ENCODE measurements around the gene PLA2G12A. TPM values are rescaled to one million over a fixed set of nuclear protein-coding genes. Genes with fewer than 3 reads are reported as not detected.

PLA2G12A gene
- total and polyA plus RNA-seq, 2 donors: 22.7 to 26.6 TPM

- Histone ChIP-seq H3K36me3 (ENCODE audit: insufficient read depth) (no peaks in the 10 kb centered on the region), H3K27ac (ENCODE audit: low read depth) (no peak overlapping the region), H3K4me1 (ENCODE audit: insufficient read depth) (no peaks in the 10 kb centered on the region), H3K4me3 (ENCODE audit: low read depth, low read length) (no peak overlapping the region)
- 91% methylated on average over 1 of the region's 1 CpG for WGBS
- no peak for DNase-seq (ENCODE audit: extremely low spot score)
Measured at GRCh38 chr4:109708990-109709389, 20.9 kb downstream of the PLA2G12A start.

DNA sequence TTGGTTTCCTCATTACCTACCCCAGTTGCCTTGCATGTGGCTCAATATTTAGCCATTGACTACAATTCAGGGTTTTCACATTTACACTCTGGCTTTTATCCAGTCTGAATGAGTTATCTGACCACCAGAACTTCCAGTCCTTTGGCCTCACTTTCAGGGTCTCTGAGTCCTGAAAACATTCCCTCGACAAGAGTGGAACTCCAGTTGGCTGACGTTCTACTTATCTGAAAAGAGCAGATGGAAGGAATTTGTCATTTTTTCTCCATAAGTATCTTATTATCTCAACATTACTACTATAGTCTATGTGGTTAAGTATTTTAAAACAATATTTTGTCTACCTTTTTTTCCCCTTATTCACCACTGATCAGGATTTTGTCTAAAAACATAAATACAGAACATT lies 21.4 kb downstream of the PLA2G12A start:
- Histone ChIP-seq H3K36me3 (ENCODE audit: insufficient read depth) (no peaks in the 10 kb centered on the region), H3K4me3 (ENCODE audit: low read depth, low read length) (no peak overlapping the region), H3K4me1 (ENCODE audit: insufficient read depth) (no peaks in the 10 kb centered on the region), H3K27ac (ENCODE audit: low read depth) (no peak overlapping the region)
- WGBS: 48% methylated on average over 2 of the region's 2 CpGs
- no peak for DNase-seq (ENCODE audit: extremely low spot score)

DNA sequence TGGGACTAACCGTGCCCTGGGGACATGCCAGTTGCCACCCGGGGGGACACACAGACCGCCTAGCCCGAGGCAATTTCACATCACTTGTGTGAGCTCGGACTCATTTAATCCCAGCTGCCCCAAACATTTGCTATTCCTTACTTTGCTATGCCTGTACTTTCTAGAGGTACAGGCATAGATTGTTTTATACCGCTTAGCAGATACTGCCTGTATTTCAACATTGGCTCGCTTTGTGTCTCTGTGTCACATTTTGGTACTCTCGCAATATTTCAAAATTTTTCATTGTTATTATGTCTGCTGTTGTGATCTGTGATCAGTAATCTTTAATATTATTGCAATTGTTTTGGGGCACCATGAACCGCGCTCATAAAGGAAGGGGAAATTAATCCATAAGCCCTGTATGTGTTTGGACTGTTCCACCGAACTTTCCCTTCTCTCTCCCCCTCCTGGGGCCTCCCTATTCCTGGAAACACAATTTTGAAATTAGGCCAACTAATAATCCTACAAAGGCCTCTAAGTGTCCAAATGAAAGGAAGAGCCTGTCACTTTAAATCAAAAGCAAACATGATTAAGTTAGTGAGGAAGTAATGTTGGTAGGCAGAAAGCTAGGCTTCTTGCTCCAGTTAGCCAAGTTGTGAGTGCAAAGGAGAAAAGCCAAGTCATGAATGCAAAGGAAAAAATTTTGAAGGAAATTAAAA lies 26.1 kb downstream of the PLA2G12A start:
- no peaks in the 10 kb centered on the region for H3K36me3 ChIP-seq (ENCODE audit: insufficient read depth)
- WGBS: 13% methylated on average over 11 of the region's 11 CpGs
- H3K4me1 ChIP-seq (ENCODE audit: insufficient read depth): no peaks in the 10 kb centered on the region
- peak overlapping the region; percentile 88 for H3K27ac ChIP-seq (ENCODE audit: low read depth)
- peak overlapping the region; percentile 71 for H3K4me3 ChIP-seq (ENCODE audit: low read depth, low read length)
- peak; percentile 21 for DNase-seq (ENCODE audit: extremely low spot score)

- WGBS: under 1% methylated on average over 72 of the region's 72 CpGs
- Histone ChIP-seq H3K4me3 (ENCODE audit: low read depth, low read length) (peak within 1 kb of the TSS; percentile 71), H3K27ac (ENCODE audit: low read depth) (peak within 1 kb of the TSS; percentile 88), H3K4me1 (ENCODE audit: insufficient read depth) (no peaks in the 10 kb centered on the region), H3K36me3 (ENCODE audit: insufficient read depth) (no peaks in the 10 kb centered on the region)
- DNase-seq (ENCODE audit: extremely low spot score): peak; percentile 42
Measured at GRCh38 chr4:109702950-109703663, 26.8 kb downstream of the PLA2G12A start, which contains the start of gene CASP6. Gene CASP6 (minus strand): TSS chr4:109703445. CDS start chr4:109703395, 50 bp downstream.

GRCh38 chr4:109701566-109702410 lies 28.1 kb downstream of the PLA2G12A start:
- H3K27ac ChIP-seq (ENCODE audit: low read depth): no peak overlapping the region
- no peak for DNase-seq (ENCODE audit: extremely low spot score)
- 50% methylated on average over 21 of the region's 21 CpGs for WGBS

DNA sequence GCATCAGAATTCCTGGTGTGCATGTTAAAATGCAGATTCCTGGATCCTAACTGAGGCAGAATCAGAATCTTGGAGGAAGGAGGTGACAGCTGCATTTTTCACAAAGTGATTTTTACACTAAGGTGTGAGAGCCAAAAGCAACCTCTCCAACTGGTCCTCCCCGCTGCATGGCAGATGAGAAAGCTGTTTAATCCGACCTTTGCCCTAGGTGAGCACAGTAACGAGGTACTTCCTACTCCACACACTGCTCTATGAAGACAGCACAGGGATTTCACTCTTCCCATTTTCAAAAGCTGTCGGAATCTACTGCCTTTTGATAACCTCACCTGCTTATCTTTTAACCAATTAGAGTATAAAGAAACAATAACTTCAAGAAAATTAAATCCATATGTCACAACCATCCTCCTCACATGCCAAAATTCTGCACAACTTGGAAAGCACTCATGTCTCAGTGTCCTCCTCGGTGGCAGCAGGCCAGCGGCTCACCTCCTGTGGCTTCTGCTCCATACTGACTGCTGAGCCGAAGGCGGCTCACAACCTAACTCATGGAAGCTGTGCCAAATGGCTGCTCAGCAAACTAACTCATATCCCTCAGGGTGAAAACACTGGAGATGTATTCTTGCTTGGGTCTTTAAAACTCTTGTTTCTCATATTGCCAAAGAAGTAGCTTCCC lies 30.2 kb downstream of the PLA2G12A start:
- Histone ChIP-seq H3K36me3 (ENCODE audit: insufficient read depth) (no peaks in the 10 kb centered on the region), H3K4me3 (ENCODE audit: low read depth, low read length) (no peak overlapping the region), H3K27ac (ENCODE audit: low read depth) (no peak overlapping the region), H3K4me1 (ENCODE audit: insufficient read depth) (no peaks in the 10 kb centered on the region)
- no peak for DNase-seq (ENCODE audit: extremely low spot score)
- WGBS: 85% methylated on average over 8 of the region's 8 CpGs

More at GRCh38 chr4:109701566-109702410, 28.1 kb downstream of the PLA2G12A start:
- Histone ChIP-seq H3K4me1 (ENCODE audit: insufficient read depth) (no peaks in the 10 kb centered on the region), H3K4me3 (ENCODE audit: low read depth, low read length) (peak overlapping the region; percentile 71), H3K36me3 (ENCODE audit: insufficient read depth) (no peaks in the 10 kb centered on the region)

- no peak for DNase-seq (ENCODE audit: extremely low spot score)
- H3K27ac ChIP-seq (ENCODE audit: low read depth): no peak overlapping the region
- WGBS: 97% methylated on average over 1 of the region's 1 CpG
- H3K4me3 ChIP-seq (ENCODE audit: low read depth, low read length): no peak overlapping the region
- H3K4me1 ChIP-seq (ENCODE audit: insufficient read depth): no peaks in the 10 kb centered on the region
- peaks cover 3% of the 10 kb centered on the region for H3K36me3 ChIP-seq (ENCODE audit: insufficient read depth)
Measured at GRCh38 chr4:109698656-109699055, 31.2 kb downstream of the PLA2G12A start.

DNA sequence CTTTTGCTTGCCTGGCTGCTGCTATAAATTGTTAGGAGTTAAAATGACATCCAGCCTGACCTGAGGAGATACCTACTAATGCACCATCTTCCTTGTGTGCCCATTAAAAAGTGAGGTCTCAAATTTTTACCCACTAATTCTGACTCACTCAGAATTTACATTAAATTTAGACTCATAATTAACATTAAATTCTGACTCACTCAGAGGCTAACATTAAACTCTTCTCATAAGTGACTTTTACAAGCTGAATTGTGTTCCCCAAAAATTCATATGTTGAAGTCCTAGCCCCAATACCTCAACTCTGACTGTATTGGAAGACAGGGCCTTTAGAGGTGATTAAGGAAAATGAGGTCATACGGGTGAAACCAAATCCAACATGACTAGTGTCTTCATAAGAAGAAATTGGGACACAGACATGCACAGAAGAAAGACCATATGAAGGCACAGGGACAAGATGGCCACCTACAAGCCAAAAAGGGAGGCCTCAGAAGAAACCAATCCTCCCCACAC lies 38.4 kb downstream of the PLA2G12A start:
- DNase-seq (ENCODE audit: extremely low spot score): no peak
- WGBS: 89% methylated on average over 1 of the region's 1 CpG
- no peak overlapping the region for H3K27ac ChIP-seq (ENCODE audit: low read depth)

DNA sequence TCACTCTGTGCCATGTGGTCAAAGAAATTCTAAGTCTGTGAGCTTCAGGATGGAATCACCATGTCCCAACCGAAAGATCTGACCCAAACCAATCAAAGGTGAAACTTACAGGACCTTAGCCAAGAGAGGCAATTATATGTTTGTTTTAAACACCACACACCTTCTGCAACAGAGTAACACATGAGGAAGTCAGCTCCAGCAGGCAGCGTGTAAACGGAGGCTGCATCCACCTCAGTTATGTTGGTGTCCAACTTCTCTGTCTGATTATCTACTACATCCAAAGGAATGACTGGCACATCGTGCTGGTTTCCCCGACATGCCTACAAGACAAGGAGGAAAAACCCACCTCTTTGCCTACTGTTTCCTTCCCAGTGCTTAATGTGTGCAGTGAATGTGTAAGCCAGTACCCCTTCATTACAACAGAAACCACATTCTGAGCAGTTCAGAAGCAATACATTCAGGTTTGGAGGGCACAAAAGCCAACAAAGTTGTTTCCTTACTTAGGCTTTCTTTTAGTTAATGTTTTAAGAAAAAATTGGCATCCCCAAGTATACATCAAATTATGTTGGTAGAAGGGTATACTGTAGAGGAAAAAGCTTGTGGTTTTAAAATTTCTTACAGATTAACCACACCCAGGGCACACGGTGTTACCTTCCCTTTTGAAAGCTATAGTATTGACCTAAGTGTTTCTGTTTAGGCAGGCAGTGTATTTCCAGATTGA lies 39.0 kb downstream of the PLA2G12A start:
- 89% methylated on average over 6 of the region's 6 CpGs for WGBS
- H3K36me3 ChIP-seq (ENCODE audit: insufficient read depth): peaks cover 3% of the 10 kb centered on the region
- H3K4me1 ChIP-seq (ENCODE audit: insufficient read depth): no peaks in the 10 kb centered on the region
- no peak overlapping the region for H3K4me3 ChIP-seq (ENCODE audit: low read depth, low read length)
- no peak overlapping the region for H3K27ac ChIP-seq (ENCODE audit: low read depth)
- DNase-seq (ENCODE audit: extremely low spot score): no peak

More for the DNA sequence above, 38.4 kb downstream of the PLA2G12A start:
- H3K4me1 ChIP-seq (ENCODE audit: insufficient read depth): no peaks in the 10 kb centered on the region
- peaks cover 3% of the 10 kb centered on the region for H3K36me3 ChIP-seq (ENCODE audit: insufficient read depth)
- no peak overlapping the region for H3K4me3 ChIP-seq (ENCODE audit: low read depth, low read length)

- DNase-seq (ENCODE audit: extremely low spot score): no peak
- H3K36me3 ChIP-seq (ENCODE audit: insufficient read depth): peaks cover 2% of the 10 kb centered on the region
- no peak overlapping the region for H3K4me3 ChIP-seq (ENCODE audit: low read depth, low read length)
- no peak overlapping the region for H3K27ac ChIP-seq (ENCODE audit: low read depth)
- H3K4me1 ChIP-seq (ENCODE audit: insufficient read depth): no peaks in the 10 kb centered on the region
Measured at GRCh38 chr4:109684727-109685126, 45.1 kb downstream of the PLA2G12A start.

DNA sequence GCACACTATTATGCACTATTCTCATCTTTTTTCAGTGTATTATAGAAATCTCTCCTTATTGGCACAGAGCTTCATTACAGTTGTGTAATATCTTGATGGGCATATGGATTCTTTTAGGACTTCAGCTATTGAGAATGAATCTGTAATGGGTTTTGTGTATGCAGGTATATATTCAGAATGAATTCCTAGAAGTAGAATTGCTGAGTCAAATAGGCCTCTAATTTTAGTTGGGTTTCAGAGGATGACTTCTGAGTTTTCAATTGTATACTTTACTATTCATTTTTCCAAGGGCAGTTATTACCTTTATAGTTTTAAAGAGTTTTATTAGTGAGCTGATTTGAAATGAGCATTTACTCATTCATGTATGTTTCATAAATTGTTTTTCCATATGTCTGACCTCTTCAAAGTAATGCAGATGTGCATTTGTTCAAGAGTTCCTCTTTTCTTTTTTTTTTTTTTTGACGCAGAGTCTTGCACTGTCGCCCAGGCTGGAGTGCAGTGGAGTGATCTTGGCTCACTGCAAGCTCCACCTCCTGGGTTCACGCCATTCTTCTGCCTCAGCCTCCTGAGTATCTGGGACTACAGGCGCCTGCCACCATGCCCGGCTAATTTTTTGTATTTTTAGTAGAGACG lies 46.1 kb downstream of the PLA2G12A start:
- Histone ChIP-seq H3K4me1 (ENCODE audit: insufficient read depth) (no peaks in the 10 kb centered on the region), H3K36me3 (ENCODE audit: insufficient read depth) (peaks cover 2% of the 10 kb centered on the region), H3K27ac (ENCODE audit: low read depth) (no peak overlapping the region), H3K4me3 (ENCODE audit: low read depth, low read length) (no peak overlapping the region)
- WGBS: 93% methylated on average over 6 of the region's 6 CpGs
- no peak for DNase-seq (ENCODE audit: extremely low spot score)

DNA sequence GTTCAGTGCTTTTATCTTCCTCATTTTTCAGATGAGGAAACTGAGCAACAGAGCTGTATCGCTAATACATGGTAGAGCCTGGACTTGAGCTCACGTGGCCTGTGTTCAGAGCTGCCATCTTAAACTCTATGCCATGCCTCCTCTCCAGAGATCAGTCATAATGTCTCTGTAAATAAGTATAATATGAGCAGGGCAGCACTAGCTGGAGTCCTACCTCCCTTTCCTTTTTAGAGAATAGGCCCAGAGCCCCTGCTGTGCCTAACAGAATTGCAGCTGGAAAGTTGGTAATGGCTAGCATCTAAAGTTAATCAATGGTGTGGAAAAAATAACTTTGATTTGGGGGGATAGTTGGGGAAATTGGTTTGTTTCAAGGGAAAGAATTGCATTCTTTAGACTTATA lies 47.0 kb downstream of the PLA2G12A start:
- Histone ChIP-seq H3K4me1 (ENCODE audit: insufficient read depth) (no peaks in the 10 kb centered on the region), H3K27ac (ENCODE audit: low read depth) (no peak overlapping the region), H3K36me3 (ENCODE audit: insufficient read depth) (peaks cover 2% of the 10 kb centered on the region), H3K4me3 (ENCODE audit: low read depth, low read length) (no peak overlapping the region)
- 96% methylated on average over 2 of the region's 2 CpGs for WGBS
- no peak for DNase-seq (ENCODE audit: extremely low spot score)
